GM21360 (cell line): ENCODE measurements around the gene DMD.

Experiments
- ATAC-seq: cut with Tn5 transposase; IDR thresholded peaks from one replicate; pipeline ENCODE4 v1.9.1; 2021; ENCODE audit warnings: mild to moderate bottlenecking, moderate library complexity; ENCODE audit not compliant: unreplicated experiment

The DMD gene

DNA sequence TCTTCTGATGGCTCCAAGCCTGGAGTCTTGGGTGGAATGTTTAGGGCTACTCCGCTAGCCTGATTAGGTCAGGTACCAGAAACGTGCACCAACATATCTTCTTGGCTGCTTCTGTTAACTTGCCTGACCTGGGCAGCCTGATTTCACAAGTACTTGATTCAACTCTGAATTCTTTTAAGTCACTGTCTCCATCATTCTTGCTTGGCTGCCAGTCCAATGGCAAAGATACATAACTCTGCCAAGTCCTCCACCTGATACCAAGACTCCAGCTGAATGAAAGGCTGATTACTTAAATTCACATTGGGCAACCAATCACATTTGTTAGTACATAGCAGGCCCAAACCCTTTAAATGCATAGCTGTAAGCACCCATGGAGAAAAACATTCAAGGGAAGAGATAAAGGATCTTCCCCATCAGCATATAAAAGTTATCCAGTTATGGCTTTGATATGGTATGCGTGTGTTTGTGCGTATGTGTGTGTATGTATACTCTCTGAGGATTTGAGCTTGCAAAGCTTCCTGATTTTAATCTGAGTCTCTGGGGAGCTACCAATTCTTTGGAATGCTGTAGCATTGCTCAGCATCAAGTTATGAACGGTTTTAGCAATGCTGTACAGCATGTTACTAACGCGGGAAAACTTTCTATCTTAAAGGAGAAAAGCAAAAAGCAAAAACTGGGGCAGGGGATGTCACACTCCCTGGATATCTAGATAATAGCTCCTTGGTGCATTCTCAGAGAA is 917.2 kb downstream of the DMD start:
- ATAC-seq: no peak

DNA sequence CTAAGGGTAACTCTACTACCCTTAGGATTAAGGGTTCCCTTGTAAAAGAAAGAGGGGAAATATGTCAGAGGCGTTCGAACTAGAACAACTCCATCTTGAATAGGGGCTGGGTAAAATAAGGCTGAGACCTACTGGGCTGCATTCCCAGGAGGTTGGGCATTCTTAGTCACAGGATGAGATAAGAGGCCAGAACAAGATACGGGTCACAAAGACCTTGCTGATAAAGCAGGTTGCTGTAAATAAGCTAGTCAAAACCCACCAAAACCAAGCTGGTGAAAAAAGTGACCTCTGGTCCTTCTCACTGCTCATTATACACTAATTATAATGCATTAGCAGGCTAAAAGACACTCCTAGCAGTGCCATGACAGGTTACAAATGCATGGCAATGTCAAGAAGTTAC is 922.0 kb downstream of the DMD start:
- ATAC-seq: no peak

DNA sequence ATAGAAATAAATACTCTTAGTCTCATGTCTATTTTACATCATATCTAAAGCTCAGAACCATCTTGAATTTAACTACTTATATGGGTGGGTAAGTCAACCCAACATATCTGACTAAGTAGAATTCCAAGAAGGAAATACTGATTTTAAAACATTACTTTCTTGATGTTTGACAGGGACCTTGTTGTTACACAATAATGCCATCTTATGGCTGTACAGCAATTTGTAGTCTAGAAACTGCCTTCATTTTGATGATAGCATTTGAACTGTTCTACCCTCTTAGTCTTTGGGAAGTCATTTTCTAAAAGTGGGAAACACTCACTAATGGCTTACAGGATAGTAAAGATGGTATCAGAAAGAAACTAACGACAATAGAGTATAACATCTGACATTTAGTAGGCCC is 929.5 kb downstream of the DMD start:
- ATAC-seq: no peak

DNA sequence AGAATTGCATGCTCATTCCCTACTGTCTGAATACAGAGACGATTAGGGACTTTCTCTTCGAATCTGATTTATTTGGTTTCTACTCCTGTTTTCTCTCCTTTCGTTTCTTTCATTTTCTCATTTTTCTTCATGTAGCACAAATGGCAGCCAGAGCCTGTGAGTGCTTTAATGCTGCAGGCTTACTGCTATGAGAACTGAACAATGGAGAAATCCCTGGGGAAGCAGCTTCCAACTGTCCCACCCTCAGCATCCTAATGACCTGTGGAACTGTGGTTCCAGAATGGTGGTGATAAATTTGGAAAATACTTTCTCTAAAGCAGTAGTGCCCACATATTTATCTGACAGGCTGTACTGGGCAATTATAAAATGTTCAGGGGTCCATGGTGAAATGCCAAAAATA is 930.4 kb downstream of the DMD start:
- no peak for ATAC-seq

DNA sequence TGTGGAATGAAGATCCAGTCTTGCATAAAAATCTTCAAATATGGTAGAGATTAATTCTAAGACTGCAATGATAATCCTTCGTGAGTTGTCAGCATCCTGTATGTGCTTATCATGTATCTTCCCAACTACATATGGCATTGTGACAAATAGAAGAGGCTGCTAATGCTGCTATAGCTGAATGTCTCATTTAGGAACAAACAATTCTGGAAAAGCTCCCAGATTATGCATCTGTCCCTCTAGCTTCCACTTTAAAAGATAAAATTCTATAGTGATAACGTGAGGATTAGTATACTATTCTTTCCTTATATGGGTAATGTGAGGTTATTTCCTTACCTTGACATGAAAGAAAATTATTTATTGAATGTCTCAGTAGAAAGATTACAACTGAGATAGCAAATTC is 930.9 kb downstream of the DMD start:
- no peak for ATAC-seq

DNA sequence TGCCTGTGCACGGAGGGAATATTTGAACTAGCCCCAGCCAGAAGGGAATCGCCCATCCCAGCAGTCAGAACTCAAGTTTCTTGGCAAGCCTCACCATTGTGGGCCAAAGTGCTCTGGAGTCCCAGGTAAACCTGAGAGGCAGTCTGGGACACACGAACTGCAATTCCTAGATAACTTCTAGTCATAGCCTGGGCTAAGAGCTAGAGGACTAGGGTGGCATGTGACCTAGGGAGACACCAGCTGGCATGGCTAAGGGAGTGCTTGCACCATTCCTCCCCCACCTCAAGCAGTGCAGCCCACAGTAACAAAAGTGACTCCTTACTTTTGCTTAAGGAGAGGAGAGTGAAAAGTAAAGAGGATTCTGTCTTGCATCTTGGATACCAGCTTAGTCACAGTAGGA is 935.2 kb downstream of the DMD start:
- ATAC-seq: no peak

DNA sequence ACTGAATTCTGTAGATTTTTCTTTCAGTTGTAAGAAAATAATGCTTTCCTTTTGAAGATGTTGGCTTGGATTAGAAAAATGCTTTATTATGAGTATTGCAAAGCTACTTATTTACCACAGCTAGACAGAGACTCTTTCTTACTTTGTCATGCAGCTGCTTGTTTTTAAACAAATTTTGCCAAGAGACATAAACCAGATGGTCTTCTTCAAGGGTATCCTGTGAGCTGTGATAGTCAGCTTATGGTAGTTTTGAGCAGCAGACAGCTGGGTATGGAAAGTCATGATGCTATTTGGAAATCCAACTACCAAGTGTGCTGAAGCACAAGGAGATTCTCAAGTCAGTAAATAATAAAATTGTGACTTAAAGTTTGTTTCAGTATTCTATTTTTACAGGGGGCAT is 941.5 kb downstream of the DMD start:
- no peak for ATAC-seq

DNA sequence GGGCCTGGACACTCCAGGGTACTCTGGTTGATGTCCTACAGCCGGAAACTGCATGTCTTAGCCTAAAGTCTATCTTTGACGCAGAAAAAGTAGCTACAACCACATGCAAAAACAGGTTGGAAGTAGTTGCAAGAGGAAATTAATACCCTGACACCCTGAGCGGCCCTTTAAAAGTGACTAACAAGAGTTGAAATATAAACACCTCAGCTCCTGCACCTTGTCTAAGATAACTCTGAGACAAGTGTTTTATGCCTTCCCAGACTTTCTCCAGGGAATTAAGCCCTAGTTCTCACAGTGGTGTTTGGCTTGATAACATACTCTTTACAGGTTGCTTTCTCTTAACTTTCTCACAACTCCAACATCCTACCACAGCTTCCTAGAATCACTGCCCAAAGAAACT is 943.1 kb downstream of the DMD start:
- no peak for ATAC-seq

DNA sequence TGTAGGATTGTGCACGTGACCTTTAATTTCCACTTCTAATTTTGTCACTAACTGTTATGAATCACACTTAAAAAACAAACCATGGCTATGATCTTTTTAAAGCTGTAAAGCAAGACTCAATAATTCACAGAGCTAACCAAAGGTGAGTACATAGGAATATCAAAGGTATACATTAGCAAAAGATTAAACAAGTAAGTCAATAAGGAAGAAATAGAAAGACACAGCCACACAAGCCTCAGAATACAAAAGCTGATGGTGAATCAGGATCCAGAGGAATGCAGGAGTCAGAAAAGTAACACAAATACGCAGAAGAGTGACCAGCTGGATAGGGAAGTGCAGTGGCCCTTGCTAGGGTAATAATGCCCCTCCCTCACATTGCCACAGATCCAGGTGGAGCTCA is 943.6 kb downstream of the DMD start:
- no peak for ATAC-seq

DNA sequence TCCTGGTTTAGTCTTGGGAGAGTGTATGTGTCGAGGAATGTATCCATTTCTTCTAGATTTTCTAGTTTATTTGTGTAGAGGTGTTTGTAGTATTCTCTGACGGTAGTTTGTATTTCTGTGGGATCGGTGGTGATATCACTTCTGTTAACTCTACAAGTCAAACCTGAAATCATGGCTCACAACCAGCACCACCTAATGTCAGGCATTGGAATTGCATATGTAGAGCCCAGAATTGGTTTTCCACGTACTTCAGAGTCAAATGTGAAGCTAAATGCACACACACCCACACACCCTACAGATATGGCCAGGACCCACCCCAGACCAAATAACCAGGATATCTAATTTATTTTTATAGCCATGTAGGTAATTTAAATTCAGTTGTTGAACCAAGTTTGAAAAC is 964.7 kb downstream of the DMD start:
- ATAC-seq: peak; percentile 67

DNA sequence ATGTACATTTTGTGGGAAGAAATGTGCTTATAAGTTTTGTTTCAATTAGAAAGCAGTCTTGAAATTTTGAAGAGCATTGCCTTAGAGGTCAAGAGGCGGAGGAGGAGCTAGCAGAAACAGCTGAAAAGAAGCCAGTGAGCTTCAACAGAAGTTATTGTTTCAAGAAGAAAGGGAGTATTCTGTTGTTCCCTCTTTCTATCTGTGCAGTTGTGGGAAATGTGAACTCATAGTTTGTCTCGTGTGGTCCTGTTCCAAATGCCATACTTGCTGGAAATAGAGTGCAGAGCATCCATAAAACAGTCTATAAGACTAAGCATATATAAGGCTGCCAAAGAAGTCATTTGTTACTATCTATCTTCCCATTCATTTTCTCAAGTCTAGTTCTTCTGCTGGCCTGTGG is 1015.7 kb downstream of the DMD start:
- ATAC-seq: no peak

DNA sequence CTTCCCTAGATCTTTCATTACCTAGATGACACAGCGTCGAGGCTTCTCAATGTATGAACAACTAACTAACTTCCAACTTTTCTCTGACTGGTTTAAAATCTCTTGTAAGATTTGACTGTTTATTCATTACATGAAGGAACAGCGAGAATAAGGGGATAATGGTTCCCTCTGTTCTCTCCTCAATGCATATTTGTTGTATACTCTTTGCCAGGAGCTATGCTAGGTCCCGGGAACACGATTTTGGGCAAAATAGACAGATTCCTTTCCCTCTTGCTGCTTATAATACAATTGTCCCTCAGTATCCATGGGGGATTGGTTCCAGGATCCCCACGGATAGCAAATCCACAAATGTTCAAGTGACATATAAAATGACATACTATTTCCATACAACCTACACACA is 1020.0 kb downstream of the DMD start:
- ATAC-seq: no peak

DNA sequence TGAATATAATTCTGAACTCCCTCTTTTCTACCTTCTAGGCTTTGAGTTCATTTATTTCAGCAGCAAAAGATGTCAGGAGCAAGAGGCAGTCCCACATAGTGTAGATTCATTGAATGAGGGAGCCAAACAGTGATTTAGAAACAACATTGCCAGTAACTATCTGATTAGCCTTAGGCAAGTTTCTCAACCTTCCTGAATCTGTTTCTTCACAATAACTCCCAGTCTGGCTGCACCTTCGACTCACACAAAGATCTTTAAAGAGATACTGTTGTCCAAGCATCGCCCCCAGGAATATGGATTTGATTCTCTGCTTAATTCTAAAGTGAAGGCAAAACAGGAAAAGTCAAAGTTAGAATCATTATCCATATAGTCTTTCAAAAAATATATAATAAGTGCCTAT is 1026.2 kb downstream of the DMD start:
- ATAC-seq: no peak

DNA sequence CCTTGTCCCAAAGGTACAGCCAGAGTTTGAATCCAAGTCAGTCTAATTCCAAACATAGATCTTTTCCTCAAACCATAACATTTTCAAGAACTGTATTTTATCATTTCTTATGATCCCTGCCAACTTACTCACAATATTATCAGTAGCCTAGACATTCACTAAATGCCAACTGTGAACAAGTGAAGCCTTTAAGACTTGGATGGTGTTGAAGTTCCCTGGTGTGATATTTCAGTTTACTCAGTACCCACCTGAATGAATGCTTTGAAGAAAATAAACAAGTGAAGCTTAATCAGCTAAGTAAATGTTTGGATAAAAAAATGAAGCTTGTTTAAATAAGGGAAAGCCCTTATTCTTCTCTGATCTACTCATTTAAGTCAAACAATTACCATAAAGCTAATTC is 1028.3 kb downstream of the DMD start:
- ATAC-seq: no peak

DNA sequence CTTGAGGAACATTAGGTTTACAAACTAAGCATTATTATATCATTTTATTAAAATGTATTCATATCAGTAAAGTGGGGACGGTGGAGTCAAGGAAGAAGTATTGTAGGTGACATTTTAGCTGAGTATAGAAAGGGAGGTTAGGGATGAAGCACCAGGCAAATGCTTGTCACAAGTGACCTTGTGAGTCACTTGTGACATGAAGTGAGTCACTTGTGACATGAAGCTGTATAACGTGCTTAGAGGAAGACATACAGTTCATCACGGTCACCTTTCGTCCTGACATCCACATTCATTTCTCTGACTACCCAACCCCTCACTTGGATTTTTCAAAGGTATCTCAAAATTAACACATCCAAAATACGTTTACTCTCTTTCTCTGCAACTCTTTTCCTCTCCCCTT is 1034.8 kb downstream of the DMD start:
- ATAC-seq: no peak

DNA sequence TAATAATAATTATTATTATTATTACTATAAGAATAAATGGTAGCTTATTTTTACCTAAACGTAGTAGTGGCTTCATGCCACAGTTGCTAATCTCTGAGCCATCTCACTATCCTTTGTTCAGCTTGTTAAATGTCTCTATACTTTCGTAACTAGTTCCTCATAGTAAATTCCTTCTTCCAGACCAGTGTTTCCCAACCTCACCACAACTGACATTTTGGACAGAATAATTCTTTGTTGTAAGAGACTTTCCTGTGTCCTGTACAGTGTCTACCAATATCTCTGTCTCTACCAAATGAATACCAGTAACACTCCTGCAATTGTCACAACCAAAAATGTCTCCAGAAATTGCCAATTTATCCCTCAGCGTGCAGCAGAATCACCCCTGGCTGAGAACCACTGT is 1040.9 kb downstream of the DMD start:
- no peak for ATAC-seq

DNA sequence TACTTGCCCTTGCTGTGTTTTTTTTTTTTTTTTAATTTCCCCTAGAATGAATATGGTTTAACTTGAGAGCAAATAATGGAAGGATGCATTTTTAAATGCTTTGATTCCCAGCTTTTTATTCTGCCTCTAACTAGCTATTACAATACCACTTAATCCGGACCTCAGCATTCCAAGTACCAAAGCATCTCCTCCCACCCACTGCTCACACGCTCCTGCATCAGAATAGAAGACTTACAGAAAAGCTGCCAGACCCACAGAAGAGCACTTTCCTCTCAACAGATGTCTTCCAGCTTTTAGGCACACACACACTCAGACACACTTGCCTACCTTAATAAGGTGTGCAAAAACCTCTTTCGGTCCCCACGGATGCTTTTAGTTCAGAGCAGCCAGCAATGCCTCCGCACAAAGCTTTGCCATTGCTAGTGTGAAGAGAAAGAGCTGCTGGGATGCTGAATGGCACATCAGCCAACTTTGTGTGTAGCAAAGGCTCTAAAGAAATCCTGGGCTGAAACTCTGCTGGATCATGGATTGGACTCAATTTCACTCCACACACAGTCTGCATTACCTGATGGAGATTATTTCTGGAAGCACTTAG is 1056.2 kb downstream of the DMD start:
- no peak for ATAC-seq

DNA sequence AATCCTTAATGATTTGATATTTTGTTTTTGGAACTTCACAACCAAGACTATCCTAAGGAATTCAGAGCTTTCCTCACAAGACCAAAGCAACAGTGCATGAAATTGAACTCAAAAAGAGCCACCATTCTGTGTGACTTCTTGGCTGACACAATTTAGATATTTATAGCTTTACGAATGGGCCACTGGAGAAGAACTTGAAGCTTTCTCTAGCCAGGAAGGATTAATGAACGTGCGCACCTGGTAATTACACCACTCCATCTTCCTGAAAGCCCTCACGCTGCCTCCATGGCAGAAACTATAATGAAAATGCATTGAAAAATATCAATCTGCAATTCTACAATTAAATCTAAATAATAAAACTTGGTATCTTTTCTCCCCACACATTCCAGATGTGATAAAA is 1057.8 kb downstream of the DMD start:
- no peak for ATAC-seq

DNA sequence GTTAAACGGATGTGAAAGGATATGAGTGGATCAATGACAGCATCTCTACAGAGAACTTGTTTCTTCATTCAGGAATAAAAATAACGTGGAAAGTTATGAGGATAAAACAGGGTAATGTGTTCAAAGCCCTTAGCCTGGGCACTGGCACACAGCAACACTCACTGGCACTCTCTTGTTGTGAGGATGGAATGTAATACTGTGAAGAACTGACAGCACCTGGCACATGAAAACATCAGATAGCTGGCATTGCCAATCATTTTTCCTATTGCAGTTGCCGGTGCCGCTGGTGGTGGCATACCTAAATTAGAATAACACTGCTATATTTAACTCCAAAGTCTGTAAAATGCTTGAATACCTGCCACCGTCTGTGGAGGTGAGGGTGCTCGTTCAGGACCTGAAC is 1061.2 kb downstream of the DMD start:
- ATAC-seq: no peak

DNA sequence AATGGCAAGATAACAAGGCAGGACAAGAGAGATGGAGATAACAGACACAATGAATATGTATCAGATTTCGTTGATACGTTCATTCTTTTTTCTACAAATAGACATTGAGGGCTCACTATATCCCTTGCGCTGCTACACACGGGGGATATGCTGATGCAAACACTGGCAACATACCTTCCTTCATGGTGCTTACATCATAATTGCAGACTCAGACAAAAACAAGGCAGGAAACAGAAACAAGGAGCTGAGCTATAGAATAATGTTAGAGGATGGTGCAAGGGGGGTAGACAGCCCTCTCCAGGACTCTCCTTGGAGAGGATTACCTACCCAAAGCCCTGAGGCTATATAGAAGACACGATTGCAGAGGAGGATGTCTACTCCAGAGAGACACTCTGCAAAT is 1069.5 kb downstream of the DMD start:
- ATAC-seq: no peak

DNA sequence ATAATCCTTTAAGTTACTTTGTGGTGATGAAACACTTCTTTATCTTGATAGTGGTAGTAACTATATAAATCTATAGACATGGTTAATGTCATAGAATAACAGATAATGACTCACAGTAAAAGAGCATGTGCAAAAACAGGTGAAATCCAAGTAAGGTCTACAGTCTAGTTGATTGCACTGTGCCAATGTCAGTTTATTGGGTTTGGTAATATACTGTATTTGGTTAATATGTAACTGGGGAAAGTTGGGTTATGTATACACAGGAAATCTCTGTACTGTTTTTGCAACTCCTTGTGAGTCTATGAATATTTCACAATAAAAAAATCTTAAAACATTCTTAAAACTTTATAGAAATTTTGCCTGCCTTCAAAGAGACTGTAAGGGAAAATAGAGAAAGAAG is 1071.9 kb downstream of the DMD start:
- ATAC-seq: no peak

DNA sequence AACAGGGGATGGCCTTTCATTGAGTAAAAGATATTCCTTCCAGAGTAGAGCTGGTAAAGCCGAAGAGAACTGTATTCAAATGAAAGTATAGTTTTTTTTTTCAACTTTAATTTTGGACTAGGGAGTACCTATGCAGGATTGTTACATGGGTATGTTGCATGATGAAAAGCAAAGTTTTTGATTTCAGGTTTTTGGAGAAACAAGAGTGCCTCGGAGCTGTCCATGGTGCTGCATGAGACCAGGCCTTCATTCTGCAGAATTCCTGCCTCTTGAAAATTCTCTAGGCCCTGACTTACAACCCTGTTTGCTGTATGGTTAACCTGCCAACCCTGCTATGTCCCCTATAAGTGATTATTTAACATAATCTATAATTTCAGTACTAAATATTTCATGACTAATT is 1073.8 kb downstream of the DMD start:
- ATAC-seq: no peak

DNA sequence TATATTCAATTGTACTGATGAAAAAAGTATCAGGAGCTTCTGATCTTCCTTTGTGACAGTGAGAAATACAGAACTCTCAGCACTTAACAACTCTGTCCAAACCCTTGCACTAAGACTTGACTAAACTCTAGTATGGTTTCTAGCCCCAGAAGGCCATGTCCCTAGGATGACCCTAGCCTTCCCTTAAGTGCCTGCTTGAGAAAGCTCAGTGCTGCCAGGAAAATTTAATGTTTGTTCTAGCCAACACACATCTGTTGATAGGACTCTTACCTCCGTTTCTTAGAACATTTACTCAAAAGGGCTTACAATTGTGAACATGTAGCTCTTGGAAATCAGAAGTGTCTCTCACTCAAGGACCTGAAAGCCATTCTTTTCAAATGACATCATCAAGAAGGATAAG is 1084.4 kb downstream of the DMD start:
- ATAC-seq: no peak
